Stimulated activated CD8-positive, alpha-beta memory T cell treated with anti-CD3 and anti-CD28 coated beads, Interleukin-7, amount 100 ng/mL, for 1 hour (primary cell): ENCODE results near the gene CDK13.
"Not testable (repeated sequence)": the region's sequence is repeated elsewhere in the genome, so short reads cannot be mapped to it uniquely, and the experiment has no call there.

Experiments
- DNase-seq, 2 donors: peaks; one replicate each; pipeline ENCODE4 v3.0.0-alpha.2; 2020; ENCODE audit warnings: low read depth in 2 of 2

CDK13 gene

GRCh38 chr7:39949971-39950472 is at the start of gene CDK13:
CDK13 (plus strand) TSS chr7:39950256; CDS start chr7:39950642, 386 bp downstream.
- DNase-seq, result peak; percentile 77 to 80

GRCh38 chr7:39904077-39904486 is 46.0 kb upstream of the CDK13 start:
- DNase-seq, result no peak

GRCh38 chr7:39908141-39908540 is 41.9 kb upstream of the CDK13 start:
- DNase-seq, result no peak

- no peak for DNase-seq
Observed at GRCh38 chr7:39908973-39909372, 41.1 kb upstream of the CDK13 start.

GRCh38 chr7:39909526-39909925 is 40.5 kb upstream of the CDK13 start:
- no peak for DNase-seq

- no peak for DNase-seq
Observed at GRCh38 chr7:39910108-39910869, 39.8 kb upstream of the CDK13 start.

DNA sequence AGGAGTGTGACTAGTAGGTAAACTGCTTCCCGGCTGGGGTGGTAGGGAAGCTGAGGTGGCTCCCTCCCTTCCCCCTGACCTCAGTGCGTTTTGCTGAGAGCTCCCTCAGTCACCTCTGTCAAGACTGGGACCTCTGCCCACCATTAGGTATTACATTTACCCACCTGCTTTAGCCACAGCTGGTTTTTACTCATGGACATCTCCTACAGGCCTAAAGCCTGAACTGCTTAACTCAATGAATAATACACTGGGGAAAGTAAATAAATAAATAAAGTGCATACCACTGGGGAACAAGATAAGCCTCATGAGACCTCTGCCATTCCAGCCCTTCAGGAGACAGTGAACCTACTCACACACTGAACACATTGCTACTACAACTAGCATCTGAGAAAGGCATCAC is 38.9 kb upstream of the CDK13 start:
- DNase-seq, result no peak

DNA sequence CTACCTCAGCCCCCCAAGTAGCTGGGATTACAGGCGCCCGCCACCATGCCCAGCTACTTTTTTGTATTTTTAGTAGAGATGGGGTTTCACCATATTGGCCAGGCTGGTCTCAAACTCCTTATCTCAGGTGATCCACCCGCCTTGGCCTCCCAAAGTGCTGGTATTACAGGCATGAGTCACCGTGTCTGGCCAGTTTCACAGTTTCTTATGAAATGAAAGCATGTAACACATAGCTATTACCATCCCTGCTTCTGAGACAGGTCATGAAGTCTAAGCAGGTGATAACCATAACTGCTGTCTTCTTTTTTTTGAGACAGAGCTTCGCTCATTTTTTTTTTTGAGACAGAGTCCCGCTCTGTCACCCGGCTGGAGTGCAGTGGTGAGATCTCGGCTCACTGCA is 34.2 kb upstream of the CDK13 start:
- DNase-seq, result not testable (repeated sequence)

- no peak for DNase-seq
Observed at GRCh38 chr7:39919646-39920045, 30.4 kb upstream of the CDK13 start.

- no peak for DNase-seq
Observed at GRCh38 chr7:39921506-39922175, 28.4 kb upstream of the CDK13 start.

GRCh38 chr7:39922580-39922979 is 27.5 kb upstream of the CDK13 start:
- no peak for DNase-seq

DNA sequence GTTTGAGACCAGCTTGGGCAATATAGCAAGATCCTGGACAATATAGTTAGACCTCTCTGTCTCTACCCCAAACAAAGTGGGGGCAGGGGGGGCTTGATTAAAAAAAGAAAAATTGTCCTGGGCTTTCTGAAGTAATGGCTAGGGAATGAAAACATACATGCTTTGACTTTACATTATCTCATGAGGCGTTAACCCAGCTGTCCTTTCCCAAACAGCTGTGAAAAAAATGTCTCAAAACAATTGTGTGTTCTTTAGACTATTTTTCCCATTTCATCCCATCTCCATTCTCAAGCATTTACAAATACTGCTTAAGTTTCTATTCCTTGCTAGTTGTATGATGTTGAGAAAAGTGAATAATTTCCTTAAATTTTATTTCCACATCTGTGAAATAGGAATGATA is 27.0 kb upstream of the CDK13 start:
- DNase-seq, result no peak

- no peak for DNase-seq
Observed at GRCh38 chr7:39924122-39924521, 25.9 kb upstream of the CDK13 start.

- DNase-seq, result no peak
Observed at GRCh38 chr7:39926111-39926510, 23.9 kb upstream of the CDK13 start.

- no peak for DNase-seq
Observed at GRCh38 chr7:39927018-39927417, 23.0 kb upstream of the CDK13 start.

DNA sequence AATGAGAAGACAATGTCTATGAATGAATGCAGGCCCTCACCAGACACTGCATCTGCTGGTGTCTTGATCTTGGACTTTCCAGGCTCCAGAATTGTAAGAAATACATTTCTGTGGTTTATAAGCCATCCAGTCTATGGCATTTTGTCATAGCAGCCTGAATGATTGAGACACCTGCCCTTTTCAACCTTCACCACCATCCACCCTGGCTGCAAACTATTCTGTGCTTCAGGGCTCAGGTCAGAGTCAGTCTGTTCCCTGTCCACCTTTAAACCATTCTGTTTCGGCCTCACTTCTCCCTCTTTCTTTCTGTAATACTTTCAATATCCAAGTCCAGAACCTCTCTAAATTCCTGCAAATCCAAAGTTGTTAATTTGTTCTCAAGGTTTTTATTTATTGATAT is 15.9 kb upstream of the CDK13 start:
- no peak for DNase-seq

DNA sequence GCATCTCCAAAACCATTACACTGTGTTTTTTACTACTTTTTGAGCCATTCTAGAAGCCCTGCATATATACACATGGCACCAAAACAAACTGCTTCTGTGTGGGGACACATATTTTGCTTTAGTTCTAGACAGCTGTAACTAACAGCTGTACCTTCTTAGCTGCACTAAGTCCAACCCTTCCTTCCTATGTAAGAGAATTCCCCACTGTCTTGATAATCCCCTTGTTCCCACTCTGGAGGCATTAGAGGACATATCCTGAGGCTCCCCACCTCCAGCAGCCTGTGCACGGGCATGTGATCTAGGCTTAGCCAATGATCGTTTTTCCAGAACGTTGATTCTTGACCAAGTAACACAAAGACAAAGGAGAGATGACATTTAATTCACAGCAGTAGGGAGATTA is 13.3 kb upstream of the CDK13 start:
- DNase-seq, result no peak

DNA sequence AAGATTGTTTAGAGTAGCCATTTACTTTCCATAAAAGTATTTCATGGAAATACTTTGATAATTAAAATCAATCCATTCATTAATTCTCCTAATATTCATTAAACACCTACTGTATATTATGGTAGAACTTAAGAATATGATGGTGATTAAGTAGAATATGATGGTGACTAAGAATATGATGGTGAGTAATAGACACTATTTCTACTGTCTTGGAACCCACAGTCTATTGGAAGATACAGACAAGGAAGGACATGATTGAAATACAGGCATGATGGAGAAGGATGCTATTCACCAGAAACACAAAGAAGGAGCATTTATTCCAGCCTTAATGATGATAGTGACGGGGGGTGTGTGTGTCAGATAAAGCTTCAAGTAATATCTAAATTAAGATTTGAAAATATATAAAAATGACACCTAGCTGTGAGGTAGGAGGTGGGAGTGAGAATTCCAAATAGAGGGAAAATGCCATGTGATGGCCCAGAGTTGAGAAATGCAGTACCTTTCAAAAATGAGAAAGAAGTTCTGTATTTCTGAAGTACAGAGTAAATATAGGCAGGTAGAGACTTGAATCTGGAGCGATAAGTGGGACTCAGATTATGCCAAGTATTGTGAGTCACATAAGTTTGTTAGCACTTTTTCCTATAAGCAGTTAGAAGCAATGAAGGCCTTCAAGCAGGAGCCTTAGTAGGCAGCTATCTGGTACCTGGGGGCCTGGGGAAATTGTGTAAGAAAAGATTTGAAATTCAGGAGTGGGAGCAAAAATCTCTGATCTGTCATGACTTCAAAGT is 12.5 kb upstream of the CDK13 start:
- DNase-seq, result no peak

DNA sequence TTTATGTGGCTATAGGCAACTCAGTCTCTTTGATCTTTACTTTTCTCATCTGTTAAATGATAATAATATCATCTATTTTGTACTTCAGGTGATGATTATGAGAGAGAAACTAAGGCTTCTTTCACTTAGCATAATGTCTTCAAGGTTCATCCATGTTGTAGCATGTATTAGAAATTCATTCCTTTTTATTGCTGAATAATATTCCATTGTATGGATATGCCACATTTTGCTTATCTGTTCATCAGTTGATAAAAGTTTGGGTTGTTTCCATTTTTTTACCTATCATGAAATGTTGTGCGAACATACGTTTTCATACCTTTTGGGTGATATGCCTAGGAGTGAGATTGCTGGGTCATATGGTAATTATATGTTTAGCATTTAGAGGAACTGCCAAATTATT is 7.2 kb upstream of the CDK13 start:
- DNase-seq, result no peak

- DNase-seq, result no peak
Observed at GRCh38 chr7:39946693-39947092, 3.4 kb upstream of the CDK13 start.

DNA sequence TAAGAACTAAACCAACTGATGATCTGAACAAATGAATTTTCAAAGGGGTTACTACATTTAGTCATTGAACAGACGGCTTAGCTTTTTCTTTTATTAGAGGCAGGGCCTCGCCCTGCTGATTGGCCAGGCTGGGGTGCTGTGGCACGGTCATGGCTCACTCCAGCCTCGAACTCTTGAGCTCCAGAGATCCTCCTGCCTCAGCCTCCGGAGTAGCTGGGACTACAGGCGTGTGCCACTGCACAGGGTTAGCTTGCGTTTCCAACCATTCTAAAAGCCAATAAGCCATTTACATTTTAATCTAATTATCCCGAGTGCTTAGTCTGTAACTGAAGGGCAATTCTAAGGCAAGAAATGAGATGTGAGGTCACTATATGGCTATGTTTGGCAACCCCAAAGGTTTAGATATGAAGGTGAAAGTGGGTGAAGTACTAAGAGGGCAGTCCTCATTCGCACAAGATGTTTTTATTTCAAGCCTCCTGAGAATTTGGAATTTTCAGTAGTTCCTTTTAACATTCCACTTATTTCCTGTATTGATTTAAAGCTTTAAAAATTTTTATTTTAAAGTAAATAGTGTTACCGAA is 1.6 kb upstream of the CDK13 start:
- DNase-seq, result no peak
